Cardiac muscle cell (in vitro differentiated cells and primary cell): Measurements from ENCODE around the gene CCDC12. TPM values are rescaled to one million over a fixed set of nuclear protein-coding genes. Genes with fewer than 3 reads are reported as not detected.

Experiments used
- DNase-seq, 2 donors: peaks; one replicate each; pipeline versions ENCODE4 v3.0.0 to v3.0.0-alpha.2; 2010 to 2017; ENCODE audit warnings: low read depth in 1 of 2, low spot score in 1 of 2
- H3K27ac ChIP-seq: fragments of 200-600 bp; sonication (generic); 2 replicates; pipeline ENCODE4 v1.5.1; 2016
- H3K27me3 ChIP-seq: fragments of 200-600 bp; sonication (generic); 2 replicates; pipeline ENCODE4 v1.6.0; 2016; ENCODE audit warnings: control low read depth
- H3K36me3 ChIP-seq: fragments of 200-600 bp; sonication (generic); 2 replicates; pipeline ENCODE4 v1.5.1; 2016; ENCODE audit warnings: control low read depth
- H3K4me1 ChIP-seq: fragments of 200-600 bp; sonication (generic); 2 replicates; pipeline ENCODE4 v1.8.1; 2017; ENCODE audit warnings: low read depth, mild to moderate bottlenecking, mixed run types
- H3K4me3 ChIP-seq: fragments of 200-600 bp; sonication (generic); 2 replicates; pipeline ENCODE4 v1.5.1; 2016; ENCODE audit warnings: mild to moderate bottlenecking
- H3K9me3 ChIP-seq: fragments of 200-600 bp; sonication (generic); 2 replicates; pipeline ENCODE4 v1.5.1; 2017; ENCODE audit warnings: low read depth, mild to moderate bottlenecking, control low read depth
- polyA plus RNA-seq: library from polyadenylated mRNA; unstranded; fragments of >200 nt; fragmentation: Nextera tagmentation; extraction: Ambion mirVana; gene quantifications from 2 replicates; pipeline ENCODE4 v1.2.1, GENCODE V29; 2016
- total RNA-seq: library from RNA; depleted of rRNA; stranded (reverse); fragments of >200 nt; gene quantifications from 2 replicates; pipeline ENCODE4 v1.2.3, GENCODE V29; 2016
- TF ChIP-seq, protein P1 (sequence below): IDR thresholded peaks from 2 replicates; pipeline ENCODE4 v1.5.1; 2012; ENCODE audit warnings: low read depth, mild to moderate bottlenecking, low read length

CCDC12 gene
- total and polyA plus RNA-seq, 2 experiments from 2014 or later = 53.8 to 73.1 TPM

- Histone ChIP-seq H3K4me1 (peaks cover 70% of the 10 kb centered on the region), H3K4me3 (no peak overlapping the region), H3K27ac (peak overlapping the region; percentile 84), H3K27me3 (no peaks in the 10 kb centered on the region), H3K9me3 (no peaks in the 10 kb centered on the region), H3K36me3 (no peaks in the 10 kb centered on the region)
- TF ChIP-seq, protein P1, sequence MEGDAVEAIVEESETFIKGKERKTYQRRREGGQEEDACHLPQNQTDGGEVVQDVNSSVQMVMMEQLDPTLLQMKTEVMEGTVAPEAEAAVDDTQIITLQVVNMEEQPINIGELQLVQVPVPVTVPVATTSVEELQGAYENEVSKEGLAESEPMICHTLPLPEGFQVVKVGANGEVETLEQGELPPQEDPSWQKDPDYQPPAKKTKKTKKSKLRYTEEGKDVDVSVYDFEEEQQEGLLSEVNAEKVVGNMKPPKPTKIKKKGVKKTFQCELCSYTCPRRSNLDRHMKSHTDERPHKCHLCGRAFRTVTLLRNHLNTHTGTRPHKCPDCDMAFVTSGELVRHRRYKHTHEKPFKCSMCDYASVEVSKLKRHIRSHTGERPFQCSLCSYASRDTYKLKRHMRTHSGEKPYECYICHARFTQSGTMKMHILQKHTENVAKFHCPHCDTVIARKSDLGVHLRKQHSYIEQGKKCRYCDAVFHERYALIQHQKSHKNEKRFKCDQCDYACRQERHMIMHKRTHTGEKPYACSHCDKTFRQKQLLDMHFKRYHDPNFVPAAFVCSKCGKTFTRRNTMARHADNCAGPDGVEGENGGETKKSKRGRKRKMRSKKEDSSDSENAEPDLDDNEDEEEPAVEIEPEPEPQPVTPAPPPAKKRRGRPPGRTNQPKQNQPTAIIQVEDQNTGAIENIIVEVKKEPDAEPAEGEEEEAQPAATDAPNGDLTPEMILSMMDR = no peak
- no peak for DNase-seq
These were observed 29.0 kb downstream of the CCDC12 start for GRCh38 chr3:46947546-46947901.

DNA sequence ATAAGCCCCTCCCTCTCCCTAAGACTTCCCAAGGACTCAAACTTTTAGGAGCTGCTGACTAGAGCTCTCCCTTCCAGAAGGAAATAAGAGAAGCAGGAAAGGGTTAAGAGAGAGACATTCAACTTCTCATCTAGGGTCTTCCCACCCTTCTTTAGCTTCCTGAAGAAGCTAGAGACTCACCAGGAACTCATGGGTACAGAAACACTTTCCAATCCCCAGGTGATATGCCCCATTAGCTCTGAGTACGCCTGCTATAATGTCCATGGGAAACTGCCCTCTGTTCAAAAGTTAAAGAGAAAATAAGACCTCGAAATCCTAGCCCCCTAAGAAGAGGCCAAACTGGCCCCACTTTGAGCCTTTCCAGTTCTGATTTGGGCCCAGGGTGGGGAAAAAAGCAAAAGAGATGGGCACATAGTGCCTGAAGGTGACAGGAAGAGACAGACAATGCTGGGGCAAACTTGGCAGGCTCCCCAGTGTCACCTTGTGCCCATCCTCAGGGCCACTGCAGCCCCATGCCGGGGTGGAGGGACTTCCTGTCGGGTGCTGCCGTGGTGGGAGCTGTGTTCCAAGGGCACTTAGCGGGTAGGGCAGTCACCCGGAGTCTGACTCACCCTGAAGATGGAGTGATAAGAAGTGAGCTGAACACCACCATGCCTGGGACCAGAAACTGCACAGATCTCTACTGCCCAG lies 29.5 kb downstream of the CCDC12 start:
- Histone ChIP-seq H3K4me1 (peaks cover 74% of the 10 kb centered on the region), H3K27ac (peak overlapping the region; percentile 84), H3K4me3 (no peak overlapping the region), H3K36me3 (no peaks in the 10 kb centered on the region), H3K9me3 (no peaks in the 10 kb centered on the region), H3K27me3 (no peaks in the 10 kb centered on the region)
- TF ChIP-seq, protein P1 = no peak
- DNase-seq = no peak

DNA sequence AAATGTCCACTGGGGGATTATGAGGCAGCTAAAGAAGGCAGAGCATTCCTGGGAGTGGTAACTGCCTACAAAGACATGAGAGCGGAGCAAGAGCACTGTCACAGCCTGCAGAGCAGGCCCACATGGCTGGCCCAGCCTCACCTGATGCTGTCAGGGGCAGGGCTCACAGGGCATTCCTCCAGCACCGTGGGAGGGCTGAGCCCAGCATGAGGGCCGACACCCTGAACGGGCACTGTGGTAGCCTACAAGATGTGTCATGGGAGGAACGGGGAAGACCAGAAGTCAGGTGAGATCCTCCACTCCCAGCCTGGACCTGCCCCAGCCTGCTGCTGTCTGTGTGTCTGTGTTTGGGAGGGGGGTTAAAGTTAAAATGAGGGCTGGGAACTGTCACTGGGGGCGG lies 30.1 kb downstream of the CCDC12 start:
- no peaks in the 10 kb centered on the region for H3K36me3 ChIP-seq
- H3K4me1 ChIP-seq = peaks cover 77% of the 10 kb centered on the region
- DNase-seq = no peak
- no peaks in the 10 kb centered on the region for H3K9me3 ChIP-seq
- TF ChIP-seq, protein P1 = no peak
- H3K4me3 ChIP-seq = no peak overlapping the region
- peak overlapping the region; percentile 84 for H3K27ac ChIP-seq
- H3K27me3 ChIP-seq = no peaks in the 10 kb centered on the region

DNA sequence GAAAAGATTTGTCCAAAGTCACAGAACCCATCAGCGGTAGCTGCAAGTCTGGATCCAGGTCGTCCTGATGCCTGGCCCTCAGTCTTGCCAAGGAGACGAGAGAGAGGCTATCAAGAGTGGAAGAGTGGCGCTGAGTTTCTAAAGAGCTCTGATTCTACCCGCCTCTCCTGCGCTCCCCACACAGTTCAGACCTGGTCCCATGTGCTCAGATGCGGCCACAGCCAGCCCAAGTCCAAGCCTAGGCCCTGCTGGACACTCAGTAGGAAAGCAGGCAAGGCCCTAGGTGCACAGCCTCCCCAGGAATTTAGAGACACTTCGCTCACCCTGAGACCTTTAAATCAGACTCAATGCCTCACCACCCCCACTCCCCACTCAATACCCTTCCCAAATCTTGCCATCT lies 32.4 kb downstream of the CCDC12 start:
- TF ChIP-seq, protein P1 = no peak
- Histone ChIP-seq H3K4me3 (no peak overlapping the region), H3K27me3 (no peaks in the 10 kb centered on the region), H3K9me3 (no peaks in the 10 kb centered on the region), H3K4me1 (peaks cover 83% of the 10 kb centered on the region), H3K36me3 (no peaks in the 10 kb centered on the region), H3K27ac (peak overlapping the region; percentile 95)
- DNase-seq = no peak

DNA sequence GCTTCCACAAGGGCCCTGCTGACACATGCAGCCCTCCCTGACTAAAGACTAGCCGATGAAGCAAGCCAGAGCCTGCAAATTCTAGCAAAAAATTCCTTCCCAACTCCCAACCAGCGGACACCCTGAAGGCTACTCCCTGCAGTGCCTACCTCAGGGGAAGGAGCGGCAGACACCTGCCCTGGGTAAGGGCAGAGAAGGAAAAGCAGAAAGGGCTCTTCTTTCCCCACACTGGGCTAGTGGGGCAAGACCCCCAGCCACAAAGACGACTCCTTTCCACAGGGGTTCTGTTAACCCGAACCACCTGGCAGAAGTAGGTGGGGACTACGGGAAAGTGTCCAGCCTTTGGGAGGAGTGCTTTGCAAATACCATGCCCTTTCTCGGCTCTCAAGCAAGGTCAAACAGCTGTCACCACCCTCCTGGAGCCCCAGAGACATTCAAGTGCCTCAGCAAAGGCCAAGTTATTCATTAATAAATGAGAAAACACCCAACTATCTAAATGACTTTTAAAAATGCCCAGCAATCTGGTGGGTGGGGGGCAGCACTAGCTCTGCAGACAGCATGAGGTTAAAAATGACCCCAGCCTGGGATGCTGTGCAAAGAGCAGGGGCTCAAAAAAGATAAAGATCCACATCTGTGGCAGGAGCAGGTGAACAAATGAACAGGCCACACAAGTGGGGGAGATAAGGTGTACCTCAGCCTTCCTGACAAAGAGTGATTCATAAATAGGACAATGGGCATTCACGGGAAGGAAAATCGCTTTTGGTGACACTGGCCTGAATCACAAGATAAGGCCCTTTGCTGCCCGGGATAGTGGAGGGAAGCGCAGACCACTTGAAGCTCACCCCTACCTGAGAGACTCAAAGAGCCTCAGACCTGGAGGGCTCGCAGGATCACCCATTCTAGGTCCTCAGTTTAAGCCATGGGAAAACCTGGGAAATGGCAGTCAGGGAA lies 33.0 kb downstream of the CCDC12 start:
- Histone ChIP-seq H3K27ac (peak overlapping the region; percentile 95), H3K4me1 (peaks cover 81% of the 10 kb centered on the region), H3K36me3 (no peaks in the 10 kb centered on the region), H3K4me3 (no peak overlapping the region), H3K27me3 (no peaks in the 10 kb centered on the region), H3K9me3 (no peaks in the 10 kb centered on the region)
- TF ChIP-seq, protein P1 = no peak
- DNase-seq = peak in 1 of 2 donors; percentile 61
